Endothelial cell of umbilical vein (primary cell): Measurements from ENCODE around the gene CHMP4A.

ENCODE experiments used
- MAX ChIP-seq: IDR thresholded peaks from 2 replicates; pipeline ENCODE4 v1.6.1; 2011; ENCODE audit not compliant: insufficient read depth, insufficient read length
- TF ChIP-seq, protein P1 (sequence below), 2 donors: IDR thresholded peaks; 1 replicate in 1 of 2; 2 replicates in 1 of 2; pipeline ENCODE4 v1.5.1; 2011; ENCODE audit warnings: low read length in 2 of 2, mild to moderate bottlenecking in 2 of 2, moderate library complexity in 2 of 2, control low read depth in 1 of 2, inconsistent platforms in 1 of 2, low read depth in 1 of 2; ENCODE audit not compliant: insufficient read depth in 1 of 2; ENCODE audit errors: extremely low read depth in 1 of 2

- TF ChIP-seq, protein P1, sequence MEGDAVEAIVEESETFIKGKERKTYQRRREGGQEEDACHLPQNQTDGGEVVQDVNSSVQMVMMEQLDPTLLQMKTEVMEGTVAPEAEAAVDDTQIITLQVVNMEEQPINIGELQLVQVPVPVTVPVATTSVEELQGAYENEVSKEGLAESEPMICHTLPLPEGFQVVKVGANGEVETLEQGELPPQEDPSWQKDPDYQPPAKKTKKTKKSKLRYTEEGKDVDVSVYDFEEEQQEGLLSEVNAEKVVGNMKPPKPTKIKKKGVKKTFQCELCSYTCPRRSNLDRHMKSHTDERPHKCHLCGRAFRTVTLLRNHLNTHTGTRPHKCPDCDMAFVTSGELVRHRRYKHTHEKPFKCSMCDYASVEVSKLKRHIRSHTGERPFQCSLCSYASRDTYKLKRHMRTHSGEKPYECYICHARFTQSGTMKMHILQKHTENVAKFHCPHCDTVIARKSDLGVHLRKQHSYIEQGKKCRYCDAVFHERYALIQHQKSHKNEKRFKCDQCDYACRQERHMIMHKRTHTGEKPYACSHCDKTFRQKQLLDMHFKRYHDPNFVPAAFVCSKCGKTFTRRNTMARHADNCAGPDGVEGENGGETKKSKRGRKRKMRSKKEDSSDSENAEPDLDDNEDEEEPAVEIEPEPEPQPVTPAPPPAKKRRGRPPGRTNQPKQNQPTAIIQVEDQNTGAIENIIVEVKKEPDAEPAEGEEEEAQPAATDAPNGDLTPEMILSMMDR (IDR thresholded peaks at IDR 0.05; ENCODE audit: extremely low read depth in 1 of 2, insufficient read depth in 1 of 2, low read depth in 1 of 2, low read length in 2 of 2): no peak
- TF ChIP-seq MAX: no peak
Measured at GRCh38 chr14:24233538-24233866, 20.2 kb upstream of the CHMP4A start.
